Subcutaneous adipose tissue (tissue), 4 donors: ENCODE results near the gene BCL3. TPM values are rescaled to one million over a fixed set of nuclear protein-coding genes. Genes with fewer than 3 reads are reported as not detected.

ENCODE experiments used
- total RNA-seq, 4 donors: library from RNA; depleted of rRNA; stranded (reverse); fragments of >200 nt; gene quantifications; one replicate each; pipeline ENCODE4 v1.1.0, GENCODE V29; 2016
- TF ChIP-seq, protein P1 (sequence below): fragments of 450-650 bp; IDR thresholded peaks from one replicate; pipeline ENCODE4 v1.5.1; 2016; ENCODE audit warnings: low read depth, mild to moderate bottlenecking, control low read depth, antibody characterized with exemption, moderate library complexity

The BCL3 gene
- total RNA-seq, 4 donors from 2014 or later: 6.3 to 13.4 (median 12.9) TPM

DNA sequence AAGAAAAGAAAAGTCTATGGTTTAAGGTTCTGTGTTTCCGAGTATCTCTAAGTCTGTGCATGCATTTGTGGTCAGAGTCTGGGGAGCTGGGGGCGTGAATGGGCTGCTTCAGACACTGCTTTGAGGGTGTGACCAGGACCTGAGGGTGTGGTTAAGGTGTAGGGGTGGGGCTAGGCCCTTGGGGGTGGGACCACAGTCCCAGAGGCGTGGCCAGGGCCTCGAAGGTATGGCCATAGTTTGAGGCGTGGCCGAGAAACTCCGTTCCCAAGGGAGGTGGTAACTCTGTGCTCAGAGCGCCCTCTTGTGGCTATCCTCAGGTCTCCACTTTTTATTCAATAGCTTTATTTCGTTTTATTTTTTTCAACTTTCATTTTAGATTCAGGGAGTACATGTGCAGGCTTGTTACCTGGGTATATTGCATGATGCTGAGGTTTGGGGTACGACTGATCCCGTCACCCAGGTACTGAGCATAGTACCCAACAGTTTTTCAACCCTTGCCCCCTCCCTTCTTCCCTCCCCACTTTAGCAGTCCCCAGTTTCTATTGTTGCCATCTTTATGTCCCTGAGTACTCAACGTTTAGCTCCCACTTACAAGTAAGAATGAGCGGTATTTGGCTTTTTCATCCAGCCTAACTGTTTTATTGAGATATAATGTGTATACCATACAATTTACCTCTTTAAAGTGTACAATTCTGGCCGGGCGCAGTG, 22.2 kb downstream of the BCL3 start:
- TF ChIP-seq, protein P1, sequence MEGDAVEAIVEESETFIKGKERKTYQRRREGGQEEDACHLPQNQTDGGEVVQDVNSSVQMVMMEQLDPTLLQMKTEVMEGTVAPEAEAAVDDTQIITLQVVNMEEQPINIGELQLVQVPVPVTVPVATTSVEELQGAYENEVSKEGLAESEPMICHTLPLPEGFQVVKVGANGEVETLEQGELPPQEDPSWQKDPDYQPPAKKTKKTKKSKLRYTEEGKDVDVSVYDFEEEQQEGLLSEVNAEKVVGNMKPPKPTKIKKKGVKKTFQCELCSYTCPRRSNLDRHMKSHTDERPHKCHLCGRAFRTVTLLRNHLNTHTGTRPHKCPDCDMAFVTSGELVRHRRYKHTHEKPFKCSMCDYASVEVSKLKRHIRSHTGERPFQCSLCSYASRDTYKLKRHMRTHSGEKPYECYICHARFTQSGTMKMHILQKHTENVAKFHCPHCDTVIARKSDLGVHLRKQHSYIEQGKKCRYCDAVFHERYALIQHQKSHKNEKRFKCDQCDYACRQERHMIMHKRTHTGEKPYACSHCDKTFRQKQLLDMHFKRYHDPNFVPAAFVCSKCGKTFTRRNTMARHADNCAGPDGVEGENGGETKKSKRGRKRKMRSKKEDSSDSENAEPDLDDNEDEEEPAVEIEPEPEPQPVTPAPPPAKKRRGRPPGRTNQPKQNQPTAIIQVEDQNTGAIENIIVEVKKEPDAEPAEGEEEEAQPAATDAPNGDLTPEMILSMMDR: no peak

DNA sequence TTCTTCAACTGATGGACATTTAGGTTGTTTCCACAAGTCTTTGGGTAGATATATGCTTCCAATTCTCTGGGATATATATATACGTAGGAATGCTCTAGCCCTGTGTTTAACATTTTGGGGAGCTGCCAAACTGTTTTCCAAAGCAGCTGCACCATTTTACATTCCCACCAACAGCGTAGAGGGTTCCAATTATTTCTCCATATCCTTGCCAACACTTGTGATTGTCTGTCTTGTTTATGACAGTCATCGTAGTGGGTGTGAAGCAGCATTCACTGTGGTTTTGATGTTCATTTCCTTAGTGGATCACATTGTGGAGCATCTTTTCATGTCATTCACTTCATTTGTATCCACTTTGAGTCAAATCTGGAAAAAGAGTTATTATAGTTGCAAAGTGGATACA, 24.5 kb downstream of the BCL3 start:
- TF ChIP-seq, protein P1: no peak

DNA sequence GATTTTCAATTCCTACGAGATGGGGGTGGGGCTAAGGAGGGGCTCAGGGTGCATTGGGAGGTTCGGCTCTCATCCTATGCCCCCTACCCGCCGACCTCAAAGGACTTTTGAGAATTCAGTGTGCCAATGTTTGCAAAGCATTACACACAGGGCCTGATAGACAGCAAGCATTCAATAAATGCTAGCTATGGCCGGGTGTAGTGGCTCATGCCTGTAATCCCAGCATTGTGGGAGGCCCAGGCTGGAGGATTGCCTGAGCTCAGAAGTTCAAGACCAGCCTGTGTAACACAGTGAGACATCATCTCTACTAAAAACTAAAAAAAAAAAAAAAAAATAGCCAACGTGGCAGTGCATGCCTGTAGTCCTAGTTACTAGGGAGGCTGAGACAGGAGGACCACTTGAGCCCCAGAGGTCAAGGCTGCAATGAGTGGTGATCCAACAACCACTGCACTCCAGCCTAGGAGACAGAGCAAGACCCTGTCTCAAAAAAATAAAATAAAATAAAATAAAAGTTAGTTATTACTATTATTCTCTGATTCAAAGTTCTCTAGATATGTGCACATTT, 27.2 kb downstream of the BCL3 start:
- TF ChIP-seq, protein P1: no peak

DNA sequence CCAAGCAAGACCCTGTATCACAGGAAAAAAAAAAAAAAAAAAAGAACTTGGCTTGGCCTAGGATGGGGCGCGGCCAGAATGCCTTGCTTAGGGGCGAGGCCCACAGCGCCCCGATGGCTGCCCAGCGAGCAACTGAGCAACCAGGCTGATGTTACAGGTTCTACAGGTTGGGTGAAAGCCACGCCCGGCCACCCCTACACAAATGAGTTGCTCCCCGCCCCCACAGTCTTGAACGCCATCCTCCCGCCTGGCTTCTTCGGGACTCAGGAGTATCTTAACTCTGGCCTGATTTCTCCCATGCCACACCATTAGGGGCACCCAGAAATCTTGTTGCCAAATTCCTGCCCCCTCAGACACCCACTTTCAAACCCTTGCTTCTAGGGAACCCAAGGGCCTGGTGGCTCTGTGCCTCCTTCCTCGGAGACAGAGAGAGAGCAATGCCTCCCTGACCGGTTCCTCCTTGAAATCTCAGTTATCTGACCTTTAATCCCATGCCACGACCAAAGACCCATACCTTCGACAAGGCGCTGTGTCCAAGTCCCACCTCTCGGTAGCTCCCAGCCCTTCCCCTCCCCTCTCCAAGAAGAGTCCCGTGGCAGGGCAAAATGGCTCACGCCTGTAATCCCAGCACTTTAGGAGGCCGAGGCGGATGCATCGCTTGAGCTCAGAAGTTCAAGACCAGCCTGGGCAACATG, 28.0 kb downstream of the BCL3 start:
- TF ChIP-seq, protein P1: no peak

DNA sequence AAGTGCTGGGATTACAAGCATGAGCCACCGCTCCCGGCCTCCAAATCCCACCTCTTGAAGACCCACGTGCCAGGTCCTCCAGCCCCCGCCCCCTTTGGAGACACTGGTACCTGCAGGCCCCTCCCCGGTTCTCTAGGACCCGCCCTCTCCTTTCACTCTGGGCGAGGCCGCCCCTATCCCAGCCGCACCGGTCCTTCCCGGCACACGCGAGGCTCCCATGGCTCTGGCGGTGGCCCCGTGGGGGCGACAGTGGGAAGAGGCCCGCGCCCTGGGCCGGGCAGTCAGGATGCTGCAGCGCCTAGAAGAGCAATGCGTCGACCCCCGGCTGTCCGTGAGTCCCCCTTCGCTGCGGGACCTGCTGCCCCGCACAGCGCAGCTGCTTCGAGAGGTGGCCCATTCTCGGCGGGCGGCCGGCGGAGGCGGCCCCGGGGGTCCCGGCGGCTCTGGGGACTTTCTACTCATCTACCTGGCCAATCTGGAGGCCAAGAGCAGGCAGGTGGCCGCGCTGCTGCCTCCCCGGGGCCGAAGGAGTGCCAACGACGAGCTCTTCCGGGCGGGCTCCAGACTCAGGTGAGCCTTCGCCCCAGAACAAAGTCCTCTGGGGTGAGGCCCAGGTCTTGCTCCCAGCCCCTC, 29.3 kb downstream of the BCL3 start, which contains the start of gene CBLC:
Gene CBLC, plus strand, starts transcription at position 176 of the 633 bp plus-strand sequence. Its CDS starts 42 bp downstream, at position 218.
- TF ChIP-seq, protein P1: no peak

DNA sequence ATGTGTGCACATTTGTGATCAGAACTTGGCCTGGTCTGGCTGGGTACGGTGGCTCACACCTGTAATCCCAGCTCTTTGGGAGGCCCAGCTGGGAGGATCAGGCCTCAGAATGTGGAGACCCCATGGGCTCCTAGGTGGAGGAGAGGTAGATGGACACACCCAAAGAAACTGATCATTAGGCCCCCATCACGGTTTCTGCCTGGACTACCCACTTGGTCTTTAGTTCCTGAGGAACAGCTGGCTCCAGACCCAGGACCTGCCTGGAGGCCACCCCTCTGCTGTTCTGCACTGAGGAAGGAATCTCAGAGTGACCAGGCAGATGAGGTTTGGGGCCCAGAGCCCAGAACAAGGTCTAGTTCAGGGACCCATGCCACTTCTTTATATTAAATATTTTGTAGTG, 30.6 kb downstream of the BCL3 start:
- TF ChIP-seq, protein P1: no peak

DNA sequence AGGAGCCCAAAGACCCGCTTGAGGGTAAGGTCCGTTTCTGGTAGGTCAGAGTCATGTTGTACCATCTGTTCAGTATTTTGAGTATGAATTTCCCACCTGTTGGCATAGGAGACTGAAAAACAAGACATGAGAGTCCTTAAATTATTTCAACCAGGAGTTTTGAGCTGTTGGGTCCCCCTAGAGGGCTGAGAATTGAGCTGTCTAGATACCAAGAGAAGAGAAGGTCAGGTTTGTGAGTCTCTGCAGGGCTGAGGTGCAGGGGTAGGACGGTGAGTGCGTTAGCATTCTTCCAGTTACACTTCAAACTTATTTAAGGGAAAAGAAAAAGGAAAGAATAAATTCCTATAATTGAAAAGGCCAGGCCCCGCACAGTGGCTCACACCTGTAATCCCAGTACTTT, 34.2 kb downstream of the BCL3 start:
- TF ChIP-seq, protein P1: no peak
